SK-N-DZ (cell line): ENCODE measurements around the gene PAX6.
"Not testable (repeated sequence)": the region's sequence is repeated elsewhere in the genome, so short reads cannot be mapped to it uniquely, and the experiment has no call there.

Source experiments
- DNase-seq: peaks from one replicate; pipeline ENCODE4 v3.0.0-alpha.2; 2015; ENCODE audit warnings: low spot score

The PAX6 gene

DNA sequence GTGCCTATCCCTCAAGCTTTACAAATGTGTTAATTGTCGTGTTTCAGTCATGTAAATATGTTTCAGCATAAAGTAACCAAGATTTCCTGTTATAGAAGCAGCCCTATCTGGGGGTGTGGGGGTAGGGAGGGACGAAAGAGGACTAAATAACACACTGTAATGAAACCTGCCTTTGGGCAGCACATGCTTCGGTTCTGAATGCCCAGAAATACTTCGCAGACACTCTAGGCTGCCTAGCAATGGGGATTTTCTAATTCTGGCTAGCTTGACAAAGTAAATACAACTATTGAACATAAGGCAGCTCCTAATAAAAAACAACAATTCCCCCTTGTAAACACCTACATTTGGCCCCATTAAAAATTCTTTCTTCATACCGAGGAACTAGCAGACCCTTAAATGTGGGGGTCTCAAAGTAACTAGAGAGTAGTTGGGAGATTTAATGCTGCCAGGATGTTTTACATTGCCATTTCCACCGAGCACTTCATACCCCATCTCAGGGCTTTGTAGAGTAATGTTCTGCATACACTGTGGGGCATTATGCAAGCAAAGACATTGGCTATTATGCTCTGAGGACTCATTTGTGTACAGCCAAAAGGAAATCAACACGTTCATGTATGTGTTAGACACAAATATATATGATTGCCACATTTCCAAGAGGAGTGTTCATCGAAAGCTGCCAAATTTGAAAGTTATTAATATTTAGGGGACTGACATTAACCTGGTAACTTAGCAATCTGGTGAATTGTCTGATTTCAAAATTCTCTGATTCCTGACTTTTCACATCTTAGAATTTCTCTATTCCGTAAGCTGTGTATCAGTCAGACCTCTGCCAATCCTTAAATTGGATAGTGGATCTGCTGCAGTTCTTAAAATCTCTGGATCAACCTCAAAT lies 42.1 kb downstream of the PAX6 start:
- no peak for DNase-seq

DNA sequence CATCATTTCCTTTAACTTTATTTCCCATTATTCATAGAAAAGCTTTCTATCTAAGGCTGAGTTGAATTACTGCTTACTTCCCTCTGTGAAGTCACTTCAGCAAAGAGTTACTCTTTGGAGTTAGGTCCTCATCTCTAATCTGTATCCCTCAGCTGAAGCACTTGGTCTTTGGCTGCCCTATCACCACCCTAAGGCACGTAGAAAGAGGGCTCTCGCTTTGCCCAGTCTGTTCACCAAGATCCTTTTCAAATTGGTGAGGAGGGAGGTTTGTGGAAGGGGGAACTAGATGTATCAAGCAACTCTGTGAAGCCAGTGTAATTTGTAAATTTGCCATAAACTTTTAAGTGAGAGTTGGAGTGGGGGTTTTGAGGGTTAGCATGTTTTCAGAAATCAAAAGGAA lies 43.4 kb downstream of the PAX6 start:
- DNase-seq = no peak

DNA sequence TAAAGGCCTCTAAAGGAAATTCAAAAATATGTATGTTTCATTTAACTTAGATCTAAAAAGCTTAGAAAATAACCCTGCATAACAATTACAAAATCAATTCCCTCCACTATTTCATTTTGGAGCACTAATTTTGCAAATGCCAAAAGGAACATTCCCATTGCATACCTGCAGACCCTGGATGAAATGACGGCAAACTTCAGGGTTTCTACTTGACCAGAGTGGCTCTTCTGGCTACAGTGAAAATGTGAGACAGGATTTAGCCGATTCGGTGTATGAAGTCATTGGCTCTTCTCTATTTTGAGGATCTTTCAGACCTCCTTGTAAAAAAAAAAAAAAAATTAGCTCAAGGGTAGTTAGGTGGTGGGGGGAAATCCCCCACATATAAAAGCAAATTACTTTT lies 44.1 kb downstream of the PAX6 start:
- no peak for DNase-seq

DNA sequence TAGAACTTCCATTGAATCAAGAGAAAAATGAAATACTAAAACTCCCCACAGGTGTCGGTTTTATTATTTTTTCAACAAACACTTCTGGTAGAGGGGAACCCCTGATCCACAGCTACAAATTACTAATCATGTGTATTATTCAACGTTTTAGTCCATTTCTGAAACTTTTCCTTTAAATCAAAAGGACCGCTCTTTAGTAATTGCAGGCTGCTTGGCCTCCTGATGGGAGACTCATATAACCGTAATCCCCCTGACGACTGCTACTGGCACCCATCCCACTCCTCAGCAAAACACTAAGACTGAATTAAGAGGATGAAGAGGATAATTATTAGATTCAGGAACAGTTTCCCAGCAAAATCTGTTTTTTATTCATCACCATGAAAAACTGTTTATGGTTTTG lies 46.4 kb downstream of the PAX6 start:
- DNase-seq = no peak

DNA sequence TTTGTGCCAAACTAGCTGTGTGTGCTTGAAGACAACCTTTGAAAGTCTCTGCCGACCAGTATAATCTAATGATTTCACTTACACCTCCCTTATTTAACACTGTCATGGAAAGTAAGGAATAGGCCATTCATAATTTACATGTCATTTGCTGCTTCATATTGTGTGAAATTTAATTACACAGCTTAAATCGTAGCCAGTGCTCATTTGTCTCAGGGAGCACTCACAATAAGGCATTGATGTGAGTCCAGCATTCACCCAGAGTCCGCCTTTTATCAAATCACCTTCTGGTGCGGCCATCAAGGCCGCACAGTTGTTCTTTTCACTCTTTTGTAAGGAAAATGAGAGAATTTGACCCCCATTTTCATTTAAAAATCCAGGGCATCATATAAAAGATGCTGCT lies 46.9 kb downstream of the PAX6 start:
- no peak for DNase-seq

DNA sequence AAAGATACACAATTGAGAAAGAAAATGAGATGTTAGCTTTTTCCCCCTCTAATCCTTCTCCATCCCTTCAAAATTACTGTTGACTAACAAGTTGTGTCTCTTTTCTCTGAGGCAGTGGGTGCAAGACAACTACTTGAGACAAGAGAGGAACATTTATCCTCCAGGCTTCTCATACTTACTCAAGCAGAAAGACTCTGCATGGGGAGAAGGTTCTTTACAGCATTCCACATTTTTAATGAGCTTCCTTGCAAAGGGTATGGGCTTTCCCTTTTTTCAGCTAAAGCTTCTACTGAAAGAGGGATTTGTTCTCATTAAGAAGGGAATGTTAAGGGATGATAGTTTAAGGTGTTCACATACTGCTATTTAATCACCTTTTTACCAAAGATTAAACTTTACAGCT lies 47.8 kb downstream of the PAX6 start:
- no peak for DNase-seq

DNA sequence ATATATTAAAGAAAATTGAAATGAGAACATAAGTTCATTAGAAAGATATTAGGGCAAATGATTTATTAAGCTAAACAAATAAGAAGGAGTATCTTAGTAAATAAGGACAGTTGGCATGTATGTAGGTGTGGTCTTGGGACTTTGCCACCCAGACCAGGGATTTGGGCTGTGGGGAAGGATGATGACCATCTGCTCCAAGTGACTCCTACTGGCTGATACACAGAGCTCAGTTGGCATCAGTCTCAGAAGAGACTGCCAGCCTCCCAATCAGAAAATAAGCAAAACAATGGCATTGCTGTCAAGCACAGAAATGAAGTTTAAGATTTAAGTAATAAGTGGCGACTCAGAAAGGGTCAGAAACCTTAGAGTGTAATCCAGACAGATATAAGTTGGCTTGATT lies 49.5 kb downstream of the PAX6 start:
- DNase-seq = no peak

DNA sequence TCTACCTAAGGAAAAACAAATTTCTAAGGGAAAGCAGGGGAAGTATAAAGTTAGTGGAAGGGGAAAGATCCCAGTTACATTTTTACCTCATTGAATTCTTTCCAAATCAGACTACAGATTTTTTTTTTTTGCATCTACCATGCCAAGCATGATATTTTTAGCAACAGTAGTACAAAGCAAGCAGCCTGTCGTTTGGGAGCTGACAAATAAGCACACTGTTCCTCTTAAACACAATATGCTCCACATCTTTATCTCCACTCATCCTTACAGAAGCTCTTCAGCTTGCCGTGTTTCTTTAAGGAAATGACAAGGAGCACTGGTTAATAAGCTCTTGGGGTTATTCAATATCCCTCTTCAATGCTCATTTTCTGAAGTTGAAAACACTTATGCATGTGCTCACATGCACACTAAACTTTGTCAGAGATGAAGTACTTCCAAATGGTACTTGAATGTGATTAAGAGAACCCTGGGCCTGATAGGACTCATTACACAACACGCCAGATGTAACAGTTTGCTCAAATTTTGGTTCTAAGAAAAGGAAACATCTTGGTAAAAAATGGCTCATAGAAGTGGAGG lies 53.8 kb downstream of the PAX6 start:
- no peak for DNase-seq

DNA sequence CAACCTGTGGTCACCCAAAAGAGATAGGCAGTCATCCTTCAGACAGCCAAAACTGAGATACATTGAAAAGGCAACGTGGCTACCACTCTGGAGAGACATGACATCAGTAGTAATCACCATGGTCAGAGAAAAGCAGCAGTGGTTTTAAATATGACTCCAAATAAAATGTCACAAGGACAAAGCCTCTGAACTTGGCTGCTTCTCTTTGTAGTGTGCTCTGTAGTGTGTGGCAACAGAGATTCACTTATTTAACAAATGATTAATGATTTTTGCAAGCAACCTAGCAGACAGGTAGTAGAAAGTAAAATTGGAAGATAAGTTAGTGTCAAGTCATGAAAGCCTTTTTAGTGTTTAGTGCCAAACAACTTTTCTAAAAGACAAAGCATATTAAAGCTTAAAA lies 63.5 kb downstream of the PAX6 start:
- DNase-seq = no peak

DNA sequence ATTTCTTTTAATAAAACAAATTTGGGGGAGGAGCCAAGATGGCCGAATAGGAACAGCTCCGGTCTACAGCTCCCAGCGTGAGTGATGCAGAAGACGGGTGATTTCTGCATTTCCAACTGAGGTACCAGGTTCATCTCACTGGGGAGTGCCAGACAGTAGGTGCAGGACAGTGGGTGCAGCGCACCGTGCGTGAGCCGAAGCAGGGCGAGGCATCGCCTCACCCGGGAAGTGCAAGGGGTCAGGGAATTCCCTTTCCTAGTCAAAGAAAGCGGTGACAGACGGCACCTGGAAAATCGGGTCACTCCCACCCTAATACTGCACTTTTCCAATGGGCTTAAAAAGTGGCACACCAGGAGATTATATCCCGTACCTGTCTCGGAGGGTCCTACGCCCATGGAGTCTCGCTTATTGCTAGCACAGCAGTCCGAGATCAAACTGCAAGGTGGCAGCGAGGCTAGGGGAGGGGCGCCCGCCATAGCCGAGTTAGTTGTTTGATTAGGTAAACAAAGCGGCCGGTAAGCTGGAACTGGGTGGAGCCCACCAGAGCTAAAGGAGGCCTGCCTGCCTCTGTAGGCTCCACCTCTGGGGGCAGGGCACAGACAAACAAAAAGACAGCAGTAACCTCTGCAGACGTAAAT lies 70.3 kb downstream of the PAX6 start:
- not testable (repeated sequence) for DNase-seq

DNA sequence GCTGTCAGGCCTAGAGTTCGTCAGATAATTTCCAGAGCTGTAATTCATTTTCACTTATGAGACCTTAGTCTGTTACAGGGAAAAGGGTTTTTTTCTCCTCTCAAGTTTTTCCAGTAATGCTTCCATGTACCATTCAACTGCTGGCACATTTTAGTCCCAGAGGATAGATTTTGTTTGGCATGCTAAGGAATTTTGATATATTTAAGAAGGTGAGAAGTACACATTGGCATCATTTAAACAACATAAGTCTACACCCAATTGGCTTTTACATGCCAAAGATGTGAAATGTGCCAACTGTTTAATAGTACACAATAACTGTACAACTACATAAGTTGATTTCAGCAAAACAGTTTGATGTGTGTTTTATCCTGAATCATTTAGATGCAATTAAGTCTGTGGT lies 71.0 kb downstream of the PAX6 start:
- DNase-seq = no peak
